Measurements from ENCODE around the gene KCNG2. TPM values are rescaled to one million over a fixed set of nuclear protein-coding genes. Genes with fewer than 3 reads are reported as not detected.
A peak's percentile ranks its signal among the peaks of the same experiment; 100 is the strongest.

The KCNG2 gene
- total and polyA plus RNA-seq, 2 of the 13 experiments (the other 11 are each of a cell fraction or from before 2014, with no cell fraction given): not detected

GRCh38 chr18:79934311-79935097 lies 136.8 kb downstream of the KCNG2 start (continued):
- TF ChIP-seq ZNF317 (CRISPR knock-in tag; IDR thresholded peaks at IDR 0.05): peak; percentile 92
- TF ChIP-seq PAF1 (CRISPR knock-in tag; IDR thresholded peaks at IDR 0.05): no peak
- no peak for TF ChIP-seq RBFOX2 (IDR thresholded peaks at IDR 0.05; ENCODE audit: low read depth, low read length)
- peak; percentile 68; the same call in 1 of the 2 replicates for TF ChIP-seq ZNF644 (CRISPR knock-in tag; IDR thresholded peaks at IDR 0.05; ENCODE audit: low read depth)
- peak; percentile 100 for TF ChIP-seq NR2F6 (IDR thresholded peaks at IDR 0.05)
- peak; percentile 100 for TF ChIP-seq NR2F6 (CRISPR knock-in tag; IDR thresholded peaks at IDR 0.05)
- no peak for TF ChIP-seq ZNF3 (CRISPR knock-in tag; IDR thresholded peaks at IDR 0.05)
- TF ChIP-seq ZNF17 (CRISPR knock-in tag; IDR thresholded peaks at IDR 0.05): no peak
- TF ChIP-seq ZBTB3 (CRISPR knock-in tag; IDR thresholded peaks at IDR 0.05; ENCODE audit: borderline replicate concordance, low read depth): no peak
- no peak for TF ChIP-seq ZNF746 (CRISPR knock-in tag; IDR thresholded peaks at IDR 0.05)
- TF ChIP-seq ZSCAN21 (CRISPR knock-in tag; IDR thresholded peaks at IDR 0.05; ENCODE audit: borderline replicate concordance): peak; percentile 41
- TF ChIP-seq, protein P1, sequence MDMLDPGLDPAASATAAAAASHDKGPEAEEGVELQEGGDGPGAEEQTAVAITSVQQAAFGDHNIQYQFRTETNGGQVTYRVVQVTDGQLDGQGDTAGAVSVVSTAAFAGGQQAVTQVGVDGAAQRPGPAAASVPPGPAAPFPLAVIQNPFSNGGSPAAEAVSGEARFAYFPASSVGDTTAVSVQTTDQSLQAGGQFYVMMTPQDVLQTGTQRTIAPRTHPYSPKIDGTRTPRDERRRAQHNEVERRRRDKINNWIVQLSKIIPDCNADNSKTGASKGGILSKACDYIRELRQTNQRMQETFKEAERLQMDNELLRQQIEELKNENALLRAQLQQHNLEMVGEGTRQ (IDR thresholded peaks at IDR 0.05; ENCODE audit: low read depth, low read length): no peak
- TF ChIP-seq, protein P1 (CRISPR knock-in tag; IDR thresholded peaks at IDR 0.05; ENCODE audit: borderline replicate concordance): no peak
- no peak for TF ChIP-seq ETV6 (CRISPR knock-in tag; conservative IDR thresholded peaks at IDR 0.05)
- peak; percentile 96 for TF ChIP-seq RCOR2 (CRISPR knock-in tag; IDR thresholded peaks at IDR 0.05)
- TF ChIP-seq U2AF1 (optimal IDR thresholded peaks at IDR 0.05; ENCODE audit: low read depth, low read length): peak; percentile 73
- TF ChIP-seq XBP1 (CRISPR knock-in tag; IDR thresholded peaks at IDR 0.05): no peak
- 0 out of 2 replicates have a peak, but pooled peaks have one; percentile 75 for TF ChIP-seq DNMT3B (CRISPR knock-in tag; conservative IDR thresholded peaks at IDR 0.05)
- TF ChIP-seq ZBTB25 (CRISPR knock-in tag; IDR thresholded peaks at IDR 0.05): peak; percentile 49; the same call in 1 of the 2 replicates
- peak; percentile 81 to 83 for TF ChIP-seq HMGXB4 (CRISPR knock-in tag; IDR thresholded peaks at IDR 0.05; ENCODE audit: borderline replicate concordance in 1 of 2, low read depth in 1 of 2)
- no peak for TF ChIP-seq LBX2 (CRISPR knock-in tag; IDR thresholded peaks at IDR 0.05; ENCODE audit: borderline replicate concordance)
- peak; percentile 97 for TF ChIP-seq MEF2D (CRISPR knock-in tag; IDR thresholded peaks at IDR 0.05)
- no peak for TF ChIP-seq U2AF2 (IDR thresholded peaks at IDR 0.05; ENCODE audit: low read depth, low read length)
- TF ChIP-seq, protein P2, sequence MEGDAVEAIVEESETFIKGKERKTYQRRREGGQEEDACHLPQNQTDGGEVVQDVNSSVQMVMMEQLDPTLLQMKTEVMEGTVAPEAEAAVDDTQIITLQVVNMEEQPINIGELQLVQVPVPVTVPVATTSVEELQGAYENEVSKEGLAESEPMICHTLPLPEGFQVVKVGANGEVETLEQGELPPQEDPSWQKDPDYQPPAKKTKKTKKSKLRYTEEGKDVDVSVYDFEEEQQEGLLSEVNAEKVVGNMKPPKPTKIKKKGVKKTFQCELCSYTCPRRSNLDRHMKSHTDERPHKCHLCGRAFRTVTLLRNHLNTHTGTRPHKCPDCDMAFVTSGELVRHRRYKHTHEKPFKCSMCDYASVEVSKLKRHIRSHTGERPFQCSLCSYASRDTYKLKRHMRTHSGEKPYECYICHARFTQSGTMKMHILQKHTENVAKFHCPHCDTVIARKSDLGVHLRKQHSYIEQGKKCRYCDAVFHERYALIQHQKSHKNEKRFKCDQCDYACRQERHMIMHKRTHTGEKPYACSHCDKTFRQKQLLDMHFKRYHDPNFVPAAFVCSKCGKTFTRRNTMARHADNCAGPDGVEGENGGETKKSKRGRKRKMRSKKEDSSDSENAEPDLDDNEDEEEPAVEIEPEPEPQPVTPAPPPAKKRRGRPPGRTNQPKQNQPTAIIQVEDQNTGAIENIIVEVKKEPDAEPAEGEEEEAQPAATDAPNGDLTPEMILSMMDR (CRISPR knock-in tag; IDR thresholded peaks at IDR 0.05): peak; percentile 92

Data from HepG2 (cell line).